Measurements from ENCODE around the gene SUCO.

DNA sequence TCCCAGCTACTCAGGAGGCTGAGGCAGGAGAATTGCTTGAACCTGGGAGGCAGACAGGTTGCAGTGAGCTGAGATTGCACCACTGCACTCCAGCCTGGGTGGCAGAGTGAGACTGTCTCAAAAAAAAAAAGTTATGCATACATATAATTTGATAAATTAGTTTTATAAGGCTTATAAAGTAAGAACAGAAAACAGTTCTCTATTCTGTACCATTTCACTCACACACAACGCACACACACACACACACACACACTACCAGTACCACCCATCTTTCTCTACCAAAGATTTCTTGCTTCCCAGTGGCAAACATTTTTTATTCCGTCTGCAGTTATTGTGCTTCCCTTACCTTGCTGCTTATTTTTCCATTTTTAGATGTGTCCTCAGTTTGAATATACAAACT, 79.5 kb downstream of the SUCO start:
- TF ChIP-seq CTCF (IDR thresholded peaks at IDR 0.05; ENCODE audit: insufficient read depth, low read depth, low read length) (no peak), EZH2 (IDR thresholded peaks at IDR 0.05; ENCODE audit: insufficient read depth, low read length) (no peak)

Data from astrocyte (in vitro differentiated cells and primary cell).